MCF 10A (cell line): ENCODE measurements around the gene ARL15. TPM values are rescaled to one million over a fixed set of nuclear protein-coding genes. Genes with fewer than 3 reads are reported as not detected.

Source experiments
- BruUV-seq: library from RNA; stranded (reverse); fragments of 400-500 nt; replicated peaks from 2 replicates; lab custom pipeline; 2021; lab: Mats Ljungman, UMichigan
- CTCF ChIA-PET: fragments of 300-600 bp; sonication (Branson Sonifier 250); formaldehyde crosslinking; extraction: SDS; loops from one replicate; lab custom pipeline; 2021; ENCODE audit warnings: antibody characterized with exemption, inconsistent platforms; lab: Yijun Ruan, JAX
- POLR2A ChIA-PET: fragments of 300-600, 350-650 bp; sonication (Branson Sonifier 250); formaldehyde crosslinking; extraction: SDS; loops from one replicate; lab custom pipeline; 2020; ENCODE audit warnings: antibody characterized with exemption, inconsistent platforms; lab: Yijun Ruan, JAX
- DNase-seq: peaks from one replicate; pipeline ENCODE4 v3.0.0-alpha.2; 2018; ENCODE audit not compliant: unreplicated experiment
- H3K27ac Mint-ChIP-seq: one replicate; pipeline ENCODE4 v1.8.0; 2022; ENCODE audit warnings: mild to moderate bottlenecking, low read depth, mixed read lengths; ENCODE audit not compliant: unreplicated experiment
- H3K27me3 Mint-ChIP-seq: one replicate; pipeline ENCODE4 v1.8.0; 2022; ENCODE audit warnings: mixed read lengths; ENCODE audit not compliant: insufficient read depth, unreplicated experiment
- H3K36me3 Mint-ChIP-seq: one replicate; pipeline ENCODE4 v1.8.0; 2022; ENCODE audit warnings: mild to moderate bottlenecking, moderate library complexity, mixed read lengths; ENCODE audit not compliant: insufficient read depth, unreplicated experiment
- H3K4me1 Mint-ChIP-seq: one replicate; pipeline ENCODE4 v1.8.0; 2022; ENCODE audit warnings: mixed read lengths; ENCODE audit not compliant: insufficient read depth, unreplicated experiment
- H3K4me3 Mint-ChIP-seq: one replicate; pipeline ENCODE4 v1.8.0; 2022; ENCODE audit warnings: mild to moderate bottlenecking, moderate library complexity, mixed read lengths; ENCODE audit not compliant: unreplicated experiment
- H3K9me3 Mint-ChIP-seq: one replicate; pipeline ENCODE4 v1.8.0; 2022; ENCODE audit warnings: mixed read lengths; ENCODE audit not compliant: unreplicated experiment
- CTCF ChIP-seq: fragments of 200-600 bp; IDR thresholded peaks from one replicate; pipeline ENCODE4 v1.8.0; 2022; ENCODE audit warnings: antibody characterized with exemption, mild to moderate bottlenecking; ENCODE audit not compliant: unreplicated experiment
- intact Hi-C: fragments of 100-400 bp; cut with micrococcal nuclease; formaldehyde crosslinking; loops from 2 replicates; pipeline ENCODE4 v1.14.1; 2022
- total RNA-seq: library from RNA; stranded (reverse); gene quantifications from 2 replicates; pipeline ENCODE4 v1.2.3, GENCODE V29; 2022

The ARL15 gene
- total RNA-seq, 1 experiment from 2014 or later, result 11.3 TPM

- H3K4me3 Mint-ChIP-seq, result no peak overlapping the region
- H3K27ac Mint-ChIP-seq, result no peak overlapping the region
- CTCF ChIA-PET, result no interaction called here
- intact Hi-C loops, result no loop called here
- H3K9me3 Mint-ChIP-seq, result no peaks in the 10 kb centered on the region
- H3K36me3 Mint-ChIP-seq, result no peaks in the 10 kb centered on the region
- H3K4me1 Mint-ChIP-seq, result no peaks in the 10 kb centered on the region
- no peak for DNase-seq
- H3K27me3 Mint-ChIP-seq, result no peaks in the 10 kb centered on the region
- BruUV-seq, result no TSS peak
- POLR2A ChIA-PET, result no interaction called here
- no peak for TF ChIP-seq CTCF
Measured at GRCh38 chr5:53971131-53971530, 339.2 kb downstream of the ARL15 start.

DNA sequence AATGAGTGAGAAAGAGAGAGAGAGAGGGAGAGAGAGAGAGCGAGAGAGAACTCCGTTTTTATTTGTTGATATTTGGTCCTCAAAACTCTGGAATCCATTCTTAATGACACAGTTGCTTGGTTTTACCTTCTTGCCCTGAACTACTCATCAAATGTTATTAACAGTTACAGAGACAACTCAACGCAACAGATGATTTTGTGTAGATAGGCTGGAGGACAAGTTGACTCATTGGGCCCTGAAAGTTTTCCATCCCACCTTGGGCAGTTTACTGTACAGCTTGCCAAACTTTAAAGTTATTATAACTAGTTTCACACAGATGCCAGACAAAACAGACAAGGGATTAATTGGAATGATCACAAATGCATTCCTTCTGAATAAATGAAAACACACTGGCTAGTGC is 339.9 kb downstream of the ARL15 start:
- BruUV-seq, result no TSS peak
- intact Hi-C loops, result no loop called here
- CTCF ChIA-PET, result no interaction called here

DNA sequence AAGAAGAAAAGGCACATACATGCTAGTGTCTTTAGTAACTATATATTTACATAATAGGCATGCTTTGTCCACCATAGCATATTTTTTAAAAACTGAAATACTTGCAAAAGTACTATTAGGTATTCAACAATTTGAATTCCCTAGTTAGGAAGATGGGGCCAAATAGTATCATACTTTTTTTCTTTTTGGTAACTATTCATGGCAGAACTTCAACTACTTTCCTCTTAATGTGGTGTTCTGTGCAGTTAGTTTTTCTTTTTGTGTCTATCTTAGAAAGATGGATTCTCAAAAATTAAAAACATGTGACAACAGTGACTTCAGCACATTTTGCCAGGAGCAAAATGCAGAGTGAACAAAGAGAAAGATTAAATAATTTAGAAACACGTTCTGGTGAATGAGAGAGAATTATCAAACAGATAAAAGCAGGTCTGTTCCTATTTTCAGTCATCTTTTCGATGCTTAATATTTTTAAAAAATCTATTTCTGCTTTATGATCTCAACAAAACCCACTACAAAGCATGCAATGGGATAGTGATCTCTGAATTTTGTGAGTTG is 341.1 kb downstream of the ARL15 start:
- no peak for TF ChIP-seq CTCF
- Mint-ChIP-seq H3K27ac (no peak overlapping the region), H3K9me3 (no peaks in the 10 kb centered on the region), H3K4me1 (no peaks in the 10 kb centered on the region), H3K4me3 (no peak overlapping the region), H3K27me3 (no peaks in the 10 kb centered on the region), H3K36me3 (no peaks in the 10 kb centered on the region)
- no TSS peak for BruUV-seq
- CTCF ChIA-PET, result no interaction called here
- DNase-seq, result no peak
- intact Hi-C loops, result no loop called here
- POLR2A ChIA-PET, result no interaction called here

More for the DNA sequence above, 339.9 kb downstream of the ARL15 start:
- no peaks in the 10 kb centered on the region for H3K9me3 Mint-ChIP-seq
- POLR2A ChIA-PET, result no interaction called here
- no peak overlapping the region for H3K4me3 Mint-ChIP-seq
- H3K27me3 Mint-ChIP-seq, result no peaks in the 10 kb centered on the region
- no peaks in the 10 kb centered on the region for H3K4me1 Mint-ChIP-seq
- TF ChIP-seq CTCF, result no peak
- no peaks in the 10 kb centered on the region for H3K36me3 Mint-ChIP-seq
- H3K27ac Mint-ChIP-seq, result no peak overlapping the region
- no peak for DNase-seq

DNA sequence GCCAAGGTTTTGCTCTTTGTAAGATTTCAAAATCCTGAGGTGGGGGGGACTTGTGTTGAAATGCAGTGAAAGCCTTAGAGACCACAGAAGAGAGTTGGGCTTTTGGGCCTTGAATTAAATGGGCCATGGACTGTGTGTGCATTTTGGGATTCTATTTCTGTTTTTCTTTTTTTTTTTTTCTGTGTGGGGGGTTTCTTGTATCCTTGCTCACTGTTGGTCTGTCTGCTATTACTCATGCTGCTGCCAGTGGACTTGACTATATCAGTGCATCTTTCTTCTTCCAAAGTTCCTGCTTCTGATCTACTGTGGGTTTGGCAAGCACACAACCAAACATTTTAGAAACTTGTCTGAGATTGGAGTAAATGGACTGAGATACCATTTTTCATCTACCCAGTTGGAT is 344.9 kb downstream of the ARL15 start:
- DNase-seq, result no peak
- CTCF ChIA-PET, result no interaction called here
- Mint-ChIP-seq H3K36me3 (no peaks in the 10 kb centered on the region), H3K4me3 (no peak overlapping the region), H3K4me1 (no peaks in the 10 kb centered on the region), H3K27ac (no peak overlapping the region), H3K27me3 (no peaks in the 10 kb centered on the region), H3K9me3 (no peaks in the 10 kb centered on the region)
- TF ChIP-seq CTCF, result no peak
- POLR2A ChIA-PET, result interaction anchor here (1.3 kb wide), 1 partner anchor 11 kb away, joined by 3 read pairs; no protein-coding TSS in a partner anchor
- no TSS peak for BruUV-seq
- intact Hi-C loops, result no loop called here
